Uterus (tissue), 2 donors: ENCODE results near the gene COPS9.

Experiments
- CTCF ChIP-seq, 4 experiments: fragments of 200-600 bp in 2 of 4; fragments of 450-650 bp in 2 of 4; sonication (generic) in 2 of 4; IDR thresholded peaks; one replicate each; pipeline ENCODE4 v1.5.1; 2016 to 2019; ENCODE audit warnings: antibody characterized with exemption in 4 of 4, mild to moderate bottlenecking in 2 of 4, moderate library complexity in 1 of 4
- POLR2A ChIP-seq, 2 donors: fragments of 450-650 bp; IDR thresholded peaks; one replicate each; pipeline ENCODE4 v1.6.1; 2016; ENCODE audit warnings: antibody characterized with exemption in 2 of 2, mild to moderate bottlenecking in 1 of 2, moderate library complexity in 1 of 2

DNA sequence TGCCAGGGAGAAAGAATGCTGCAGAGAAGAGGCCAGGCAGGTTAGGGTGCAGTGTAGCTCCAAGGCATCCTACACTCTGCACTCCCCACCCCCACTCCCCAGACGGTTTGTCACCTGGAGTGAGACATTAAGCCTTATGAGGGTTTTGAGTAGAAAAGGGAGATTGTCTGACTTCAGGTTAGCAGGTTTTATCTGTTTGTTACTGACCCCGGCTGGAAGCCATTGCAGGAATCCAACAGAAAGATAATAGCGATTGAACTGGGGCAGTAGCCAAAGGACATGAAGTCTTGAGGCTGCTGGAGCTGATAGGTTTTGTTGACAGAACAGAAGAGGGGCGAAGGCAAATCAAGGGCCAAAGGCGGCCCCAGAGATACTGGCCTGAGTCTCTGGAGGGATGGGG is 46.8 kb downstream of the COPS9 start:
- TF ChIP-seq CTCF (IDR thresholded peaks at IDR 0.05) (no peak), POLR2A (IDR thresholded peaks at IDR 0.05) (no peak)
